Measurements from ENCODE around the gene ARFGEF2.
A peak's percentile ranks its signal among the peaks of the same experiment; 100 is the strongest.
"Not testable (repeated sequence)": the region's sequence is repeated elsewhere in the genome, so short reads cannot be mapped to it uniquely, and the experiment has no call there.

Gene ARFGEF2

DNA sequence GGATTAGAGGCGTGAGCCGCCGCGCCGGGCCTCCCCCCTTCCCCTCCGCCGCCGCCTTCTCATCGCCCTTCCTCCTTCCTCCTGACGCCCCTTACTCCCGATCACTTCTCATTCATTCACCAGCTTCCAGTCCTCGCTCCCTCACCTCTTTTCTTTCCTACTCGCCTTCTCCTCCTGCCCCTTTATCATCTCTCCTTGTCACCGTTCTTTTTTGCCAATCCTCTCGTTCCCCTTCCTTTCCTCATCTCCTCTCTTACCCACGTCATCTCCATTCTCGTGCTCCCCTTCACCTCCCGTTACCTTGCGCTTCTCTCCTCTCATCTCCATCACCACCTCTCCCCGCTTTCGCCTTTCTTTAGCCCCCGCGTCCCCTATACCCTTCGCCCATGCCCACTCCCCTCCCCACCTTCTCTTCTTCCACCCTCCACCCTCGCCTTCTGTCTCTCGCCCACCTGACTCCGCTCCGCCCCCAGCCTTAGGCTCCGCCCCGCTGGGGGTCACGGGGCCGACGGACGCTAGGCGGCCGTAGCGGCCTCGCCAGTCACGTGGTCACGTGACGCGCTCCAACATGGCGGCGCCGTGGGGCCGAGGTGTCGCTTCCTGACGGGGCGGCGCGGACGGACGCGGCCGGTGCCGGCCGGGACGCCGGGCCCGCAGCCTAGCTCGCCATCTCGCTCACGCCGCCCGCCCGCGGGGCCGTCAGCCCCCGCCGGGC lies at the start of gene ARFGEF2:
TSS of gene ARFGEF2 (plus strand) at position 544 of the 715 bp plus-strand sequence. CDS start 179 bp downstream, outside the sequence.
- peak; percentile 36 to 93 (median 86) for DNase-seq

DNA sequence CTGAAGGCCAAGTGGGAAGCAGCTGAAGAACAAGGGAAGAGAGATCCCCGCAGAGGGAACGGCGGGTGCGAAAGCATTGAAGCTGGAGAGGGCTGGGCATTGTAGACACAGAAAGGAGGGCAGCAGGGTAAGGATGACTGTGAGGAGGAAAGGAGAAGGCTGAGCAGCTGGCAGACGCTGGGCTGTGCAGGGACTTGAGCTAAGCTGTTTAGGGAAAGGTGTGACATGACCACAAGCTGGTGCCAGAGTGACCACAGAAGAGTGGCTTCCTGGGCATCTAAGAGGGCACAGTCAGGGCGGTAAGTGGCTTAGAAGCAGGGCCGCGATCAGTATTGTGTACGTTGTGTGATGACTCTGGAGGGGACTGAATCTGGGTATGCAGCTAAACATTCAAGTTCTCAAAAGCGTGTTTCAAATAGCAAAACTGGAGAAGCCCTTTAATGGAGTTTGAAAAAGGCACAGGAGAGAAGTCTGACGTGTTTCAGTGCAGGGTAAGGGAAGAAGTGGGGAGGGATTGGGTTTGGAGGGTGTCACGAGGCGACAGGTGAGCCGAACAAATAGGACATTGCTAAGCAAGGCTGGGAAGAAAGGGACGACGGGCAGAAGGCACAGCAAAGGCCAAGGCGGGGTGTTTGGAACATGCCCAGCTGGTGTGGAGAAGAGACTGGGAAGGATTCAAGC lies 46.1 kb upstream of the ARFGEF2 start:
- DNase-seq: no peak

DNA sequence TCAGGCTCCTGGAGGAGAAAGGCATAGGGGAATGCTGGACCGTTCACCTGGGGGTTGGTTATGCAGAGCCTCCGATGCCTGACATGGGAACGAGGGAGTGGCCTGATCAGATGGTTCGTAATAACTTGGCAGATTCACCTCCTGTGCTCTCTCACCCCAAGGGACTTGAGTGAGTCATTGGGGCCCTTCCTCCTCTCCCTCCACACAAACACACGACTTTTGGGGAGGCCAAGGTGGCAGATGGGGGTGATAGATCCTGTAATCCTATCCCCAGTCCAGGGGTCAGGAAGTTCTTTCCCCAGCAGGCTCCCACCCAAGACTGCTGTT lies 45.6 kb upstream of the ARFGEF2 start:
- no peak for DNase-seq

DNA sequence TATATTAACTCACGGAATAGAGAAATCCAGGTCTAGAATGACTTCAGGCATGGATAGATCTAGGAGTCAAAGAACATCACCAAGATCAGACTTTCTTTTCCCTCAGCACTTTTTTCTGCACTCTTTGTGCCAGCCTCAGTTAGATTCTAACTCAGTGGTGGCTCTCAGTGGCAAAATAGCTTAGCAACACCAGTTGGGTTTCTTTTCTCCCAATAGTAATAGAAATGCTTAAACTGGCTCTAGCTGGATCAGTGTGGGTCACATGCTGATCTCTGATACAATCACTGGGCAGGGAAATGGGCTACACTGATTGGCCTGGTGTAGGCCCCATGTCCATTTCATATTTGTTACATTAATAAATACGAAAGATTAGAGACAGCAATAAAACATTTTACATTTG lies 44.2 kb upstream of the ARFGEF2 start:
- peak in 1 of 14 donors; percentile 43 for DNase-seq

DNA sequence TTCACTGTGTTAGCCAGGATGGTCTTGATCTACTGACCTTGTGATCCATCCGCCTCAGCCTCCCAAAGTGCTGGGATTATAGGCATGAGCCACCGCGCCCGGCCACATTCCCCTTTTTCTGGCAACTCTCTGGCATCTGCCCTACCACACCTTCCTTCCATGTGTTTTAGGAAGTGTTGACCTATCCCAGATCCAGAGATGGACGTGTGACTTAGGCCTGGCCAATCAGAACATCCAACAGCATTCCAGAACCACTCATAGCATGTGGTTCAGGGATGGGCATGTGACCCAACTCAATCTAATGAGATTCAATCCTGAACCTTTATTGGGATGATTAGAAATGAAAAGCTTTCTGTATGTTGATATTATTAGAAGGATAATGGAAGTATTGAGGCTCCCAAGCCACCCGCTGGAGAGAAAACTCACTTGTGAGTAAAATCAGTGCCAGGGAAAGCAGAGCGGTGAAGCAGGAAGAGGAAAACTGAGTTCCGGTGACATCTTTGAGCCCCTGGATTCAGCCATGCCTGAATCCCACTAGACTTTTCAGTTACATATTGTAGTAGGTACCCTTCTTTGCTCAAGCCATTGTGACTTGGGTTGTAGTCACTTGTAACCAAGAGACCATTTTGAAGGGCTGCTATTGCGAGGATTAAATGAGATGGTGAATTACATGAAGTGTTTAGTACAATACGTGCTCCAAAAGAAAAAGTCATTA lies 42.8 kb upstream of the ARFGEF2 start:
- DNase-seq: no peak

DNA sequence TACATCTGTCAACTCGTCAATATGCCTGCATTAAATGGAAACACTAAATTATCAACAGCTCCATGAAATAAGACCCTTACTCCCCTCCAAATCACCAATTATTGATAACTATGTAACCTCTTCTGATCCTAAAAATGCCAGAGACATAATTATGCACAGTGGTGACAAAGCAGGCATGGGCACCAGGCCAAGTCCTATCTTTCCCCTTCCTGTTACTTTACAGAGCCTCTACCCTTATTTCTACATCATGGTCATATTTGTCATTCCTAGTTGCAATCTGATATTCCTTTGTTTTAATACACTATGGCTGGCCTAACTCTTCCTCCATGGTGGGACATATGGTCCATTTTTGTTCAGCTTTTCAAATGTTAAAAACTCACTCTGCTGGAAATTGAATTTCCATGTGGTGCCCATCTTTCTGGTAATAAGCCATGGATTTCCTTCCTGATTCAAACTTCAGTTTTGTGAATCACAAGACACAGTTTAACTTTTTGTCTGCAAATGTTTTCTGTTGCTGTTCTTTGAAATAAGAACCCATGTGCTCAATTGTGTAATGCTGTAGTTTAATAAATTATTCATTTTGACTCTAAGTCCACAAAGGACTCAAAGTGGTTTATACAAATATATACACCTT lies 41.8 kb upstream of the ARFGEF2 start:
- no peak for DNase-seq

DNA sequence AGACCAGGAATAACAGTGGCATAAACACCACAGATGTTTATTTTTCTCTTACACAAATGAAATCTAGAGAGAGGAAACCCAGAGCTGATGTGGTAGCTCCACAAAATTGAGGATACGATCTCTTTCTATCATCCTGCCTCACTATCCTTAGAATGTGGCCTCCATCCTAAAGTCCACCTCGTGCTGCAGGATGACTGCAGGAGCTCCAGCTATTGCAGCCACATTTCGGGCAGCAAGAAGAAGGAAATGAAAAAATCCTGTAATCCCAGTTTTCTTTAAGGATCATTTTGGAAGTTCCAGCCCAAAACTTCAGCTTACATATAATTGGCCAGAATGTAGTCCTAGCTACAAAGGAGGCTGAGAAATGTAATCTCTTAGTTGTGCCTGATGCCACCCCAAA lies 41.2 kb upstream of the ARFGEF2 start:
- DNase-seq: no peak

DNA sequence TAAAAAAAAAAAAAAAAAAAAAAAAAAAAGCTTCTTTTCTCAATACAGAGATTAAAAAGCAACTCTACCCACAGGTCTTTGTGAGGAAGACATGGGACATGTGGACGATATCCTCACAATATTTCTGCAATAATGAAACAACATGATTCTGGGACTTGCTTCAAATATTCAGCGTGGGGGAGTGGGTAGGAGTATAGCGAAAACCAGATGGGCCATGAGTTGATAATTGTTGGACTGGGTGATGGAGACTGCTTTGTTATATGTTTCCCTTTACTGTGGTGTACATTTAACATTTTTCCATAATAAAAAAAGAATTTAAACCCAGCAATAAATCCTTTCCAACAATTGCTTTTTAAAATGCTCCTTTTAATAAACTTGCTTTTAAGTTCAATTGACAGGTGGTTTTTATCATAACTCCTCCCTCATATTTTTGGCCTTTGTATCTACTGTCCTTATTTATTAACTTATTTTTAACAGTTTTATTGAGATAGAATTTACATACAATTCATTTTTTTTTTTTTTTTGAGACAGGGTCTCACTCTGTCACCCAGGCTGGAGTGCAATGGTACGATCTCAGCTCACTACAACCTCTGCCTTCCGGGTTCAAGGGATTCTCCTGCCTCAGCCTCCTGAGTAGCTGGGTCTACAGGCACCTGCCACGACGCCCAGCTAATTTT lies 40.4 kb upstream of the ARFGEF2 start:
- DNase-seq: no peak

DNA sequence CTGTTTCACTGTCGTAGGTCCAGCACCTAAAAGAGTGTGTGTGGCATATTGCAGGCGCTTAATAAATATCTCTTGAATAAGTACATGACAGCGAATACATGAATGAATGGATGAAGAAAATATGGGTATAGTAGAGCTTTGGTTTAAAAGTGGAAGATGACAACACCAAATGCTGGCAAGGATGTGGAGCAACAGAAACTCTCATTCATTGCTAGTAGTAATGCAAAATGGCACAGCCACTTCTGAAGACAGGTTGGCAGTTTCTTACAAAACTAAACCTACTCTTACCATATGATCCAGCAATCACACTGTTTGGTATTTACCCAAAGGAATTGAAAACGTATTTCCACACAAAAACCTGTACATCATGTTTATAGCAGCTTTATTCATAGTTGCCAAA lies 36.3 kb upstream of the ARFGEF2 start:
- DNase-seq: no peak

DNA sequence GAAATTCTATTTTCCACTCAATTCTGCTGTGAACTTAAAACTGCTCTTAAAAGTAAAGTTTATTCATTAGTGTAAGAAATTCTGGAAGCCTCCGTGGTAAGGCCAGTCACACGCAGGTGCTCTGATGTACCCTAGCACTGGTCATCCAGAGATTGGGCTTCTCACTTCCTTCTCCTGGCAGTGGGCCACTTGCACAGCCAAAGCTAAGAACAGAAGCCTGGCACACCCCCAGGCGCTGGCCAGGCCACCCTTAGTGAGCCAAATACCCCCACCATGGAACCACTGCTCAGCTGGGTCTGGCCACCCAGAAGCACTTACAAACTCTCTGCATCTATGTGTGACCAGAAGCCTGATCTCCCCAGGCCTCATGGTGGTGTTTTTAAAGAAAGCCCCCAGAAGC lies 35.3 kb upstream of the ARFGEF2 start:
- DNase-seq: peak in 1 of 14 donors; percentile 7

DNA sequence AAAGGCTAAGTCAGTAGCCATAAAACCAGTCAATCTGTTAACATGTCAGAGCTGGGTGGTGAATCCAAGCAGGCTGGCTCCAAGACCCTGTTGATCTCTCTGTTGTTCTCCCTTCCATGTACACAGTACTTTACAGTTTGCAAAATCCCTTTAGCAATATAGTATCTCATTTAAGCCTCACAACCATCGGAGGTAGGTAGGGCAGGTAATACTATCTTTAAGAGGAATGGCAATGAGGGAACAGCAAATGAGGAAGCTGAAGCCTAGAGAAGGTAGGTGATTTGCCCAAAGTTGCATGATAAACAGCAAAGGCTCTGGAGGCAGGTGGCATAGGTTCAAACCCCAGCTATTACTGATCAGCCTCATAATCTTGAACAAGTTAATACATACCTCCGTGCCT lies 34.7 kb upstream of the ARFGEF2 start:
- no peak for DNase-seq

DNA sequence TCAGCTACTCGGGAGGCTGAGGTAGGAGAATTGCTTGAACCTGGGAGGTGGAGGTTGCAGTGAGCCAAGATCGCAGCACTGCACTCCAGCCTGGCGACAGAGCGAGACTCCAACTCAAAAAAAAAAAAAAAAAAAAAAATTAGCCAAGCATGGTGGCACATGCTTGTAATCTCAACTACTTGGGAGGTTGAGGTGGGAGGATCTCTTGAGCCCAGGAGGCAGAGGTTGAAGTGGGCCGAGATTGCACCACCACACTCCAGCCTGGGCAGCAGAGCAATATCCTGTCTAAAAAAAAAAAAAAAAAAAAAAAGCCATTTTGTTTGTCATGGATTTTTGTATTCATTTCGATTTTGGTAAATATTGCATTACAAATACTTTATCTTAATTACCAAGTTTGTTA lies 33.0 kb upstream of the ARFGEF2 start:
- not testable (repeated sequence) for DNase-seq

DNA sequence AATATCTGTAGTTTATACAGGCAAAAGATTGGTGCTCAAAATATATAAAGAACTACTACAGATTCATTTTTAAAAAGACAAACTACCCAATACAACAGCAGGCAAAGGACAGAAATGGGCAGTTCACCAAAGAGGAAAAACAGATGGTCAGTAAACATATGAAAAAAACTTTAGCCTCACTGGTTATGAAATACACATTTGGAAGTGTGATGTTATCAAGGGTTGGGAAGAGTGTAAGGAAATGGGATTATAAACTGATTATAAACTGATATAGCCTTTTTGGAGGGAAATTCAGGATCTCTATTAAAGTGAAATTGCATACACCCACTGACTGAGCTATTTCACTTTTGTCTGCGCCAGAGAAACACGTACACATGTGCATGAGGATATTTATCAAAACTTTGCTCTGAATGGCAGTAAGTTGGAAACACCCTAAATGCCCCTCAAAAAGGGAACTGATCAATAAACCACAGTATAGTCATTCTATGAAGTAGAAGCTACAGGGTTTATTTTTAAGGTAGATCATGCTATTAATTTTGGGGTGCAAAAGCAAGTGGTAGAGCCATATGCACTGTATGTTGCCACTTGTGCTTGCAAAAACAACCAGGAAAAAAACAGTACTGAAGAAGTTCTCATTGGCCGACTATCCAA lies 32.2 kb upstream of the ARFGEF2 start:
- no peak for DNase-seq

DNA sequence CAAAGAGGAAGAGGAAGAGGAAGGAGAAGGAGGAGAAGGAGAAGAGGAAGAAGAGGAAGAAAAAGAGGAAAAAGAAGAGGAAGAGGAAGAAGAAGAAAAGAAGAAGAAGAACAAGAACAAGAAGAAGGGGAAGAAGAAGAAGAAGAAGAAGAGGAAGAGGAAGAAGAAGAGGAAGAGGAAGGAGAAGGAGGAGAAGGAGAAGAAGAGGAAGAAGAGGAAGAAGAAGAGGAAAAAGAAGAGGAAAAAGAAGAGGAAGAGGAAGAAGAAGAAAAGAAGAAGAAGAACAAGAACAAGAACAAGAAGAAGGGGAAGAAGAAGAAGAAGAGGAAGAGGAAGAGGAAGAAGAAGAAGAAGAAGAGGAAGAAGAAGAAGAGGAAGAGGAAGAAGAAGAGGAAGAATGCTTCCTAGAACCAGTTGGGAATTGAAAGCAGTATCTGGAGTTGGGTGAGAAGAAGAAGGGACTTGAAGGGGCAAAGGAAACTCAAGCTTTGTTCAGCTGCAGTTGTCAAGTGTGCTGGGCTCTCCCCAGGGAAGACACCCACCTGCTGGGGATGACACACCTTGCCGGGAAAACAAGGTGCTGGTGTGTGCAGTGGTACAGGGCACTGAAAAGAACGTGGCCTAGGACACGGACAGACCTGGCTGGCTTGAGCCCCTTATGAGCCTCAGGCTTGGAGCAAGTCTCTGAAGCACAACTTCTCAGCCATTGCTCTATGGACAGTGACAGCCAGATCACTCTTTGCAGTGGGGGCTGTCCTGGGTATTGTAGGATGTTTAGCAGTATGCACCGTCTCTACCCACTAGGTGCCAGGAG lies 30.1 kb upstream of the ARFGEF2 start:
- no peak for DNase-seq

DNA sequence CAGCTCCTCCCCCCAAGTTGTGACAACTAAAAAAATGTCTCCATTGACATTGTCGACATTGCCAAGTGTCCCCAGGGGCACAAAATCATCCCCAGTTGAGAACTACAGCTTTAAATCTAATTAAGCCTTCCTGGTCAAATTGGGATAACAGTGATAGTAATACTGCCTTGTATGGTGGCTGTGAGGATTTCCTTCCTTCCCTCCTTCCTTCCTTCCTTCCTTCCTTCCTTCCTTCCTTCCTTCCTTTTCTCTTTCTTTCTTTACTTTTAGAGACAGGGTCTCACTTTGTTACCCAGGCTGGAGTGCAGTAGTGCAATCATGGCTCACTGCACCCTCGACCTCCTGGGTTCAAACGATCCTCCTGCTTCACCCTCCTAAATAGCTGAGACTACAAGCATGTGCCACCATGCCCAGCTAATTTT lies 29.5 kb upstream of the ARFGEF2 start:
- no peak for DNase-seq

DNA sequence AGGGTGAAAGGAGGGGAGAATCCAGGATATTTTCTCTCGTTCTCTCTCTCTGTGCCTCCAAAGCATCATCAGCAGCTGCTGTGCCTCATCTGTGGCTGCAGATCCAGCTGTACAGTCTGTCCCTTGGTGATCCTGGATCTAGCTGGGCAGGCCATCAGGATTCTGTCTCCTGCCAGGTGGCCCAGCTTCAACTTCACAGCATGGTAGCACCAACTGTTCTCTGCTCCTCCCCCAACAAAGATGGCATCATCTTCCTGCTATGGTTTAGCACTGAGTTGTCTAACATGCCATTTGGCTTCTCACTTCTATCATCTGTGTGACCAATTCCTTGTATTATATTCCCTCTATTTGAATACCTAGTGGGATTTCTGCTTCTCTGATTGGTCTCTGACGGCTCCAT lies 28.6 kb upstream of the ARFGEF2 start:
- DNase-seq: no peak

DNA sequence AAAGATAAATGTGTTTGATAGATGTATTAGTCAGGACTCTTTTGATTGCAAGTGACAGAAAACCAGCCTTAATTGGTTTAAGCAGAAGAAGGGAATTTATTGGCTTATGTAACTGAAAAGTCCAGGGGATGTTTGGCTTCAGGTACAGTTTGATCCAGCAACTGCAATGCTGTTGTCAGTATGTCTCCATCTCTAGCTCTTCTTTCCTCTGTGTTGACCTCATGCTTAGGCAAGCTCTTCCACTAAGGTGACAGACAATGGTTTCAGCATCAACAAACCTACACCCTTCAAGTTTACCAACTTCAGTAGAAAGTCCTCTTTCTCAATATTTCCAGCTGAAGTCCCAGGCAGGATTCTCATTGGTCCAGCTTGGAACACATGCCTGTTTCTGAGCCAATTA lies 28.1 kb upstream of the ARFGEF2 start:
- DNase-seq: no peak

DNA sequence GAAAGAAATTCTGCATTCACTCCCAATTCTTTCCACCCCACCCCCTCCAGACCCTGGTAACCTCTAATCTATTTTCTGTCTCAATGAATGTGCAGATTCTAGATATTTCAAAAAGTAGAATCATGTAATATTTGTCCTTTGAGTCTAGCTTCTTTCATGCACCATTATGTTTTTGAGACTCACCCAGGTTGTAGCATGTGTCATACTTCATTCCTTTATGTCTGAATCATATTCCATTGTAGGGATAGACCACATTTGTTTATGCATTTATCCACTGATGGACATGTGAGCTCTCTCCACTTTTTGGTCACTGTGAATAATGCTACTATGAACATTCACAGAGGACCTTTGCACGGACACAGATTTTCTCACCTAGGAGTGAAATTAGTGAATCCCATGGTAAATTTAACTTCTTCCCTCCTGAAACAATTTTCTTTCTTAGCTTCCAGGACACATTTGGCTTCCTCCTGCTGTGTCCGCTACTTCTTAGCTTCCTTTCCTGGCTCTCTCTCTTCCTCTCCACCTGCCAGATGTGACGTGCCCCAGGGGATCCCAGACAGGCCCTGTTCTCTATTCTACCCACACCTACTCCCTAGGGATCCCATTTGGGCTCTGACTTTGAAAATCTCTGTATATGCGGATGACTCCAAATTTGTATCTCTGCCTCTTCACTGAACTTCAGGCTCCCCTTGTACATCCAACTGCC lies 24.1 kb upstream of the ARFGEF2 start:
- no peak for DNase-seq

DNA sequence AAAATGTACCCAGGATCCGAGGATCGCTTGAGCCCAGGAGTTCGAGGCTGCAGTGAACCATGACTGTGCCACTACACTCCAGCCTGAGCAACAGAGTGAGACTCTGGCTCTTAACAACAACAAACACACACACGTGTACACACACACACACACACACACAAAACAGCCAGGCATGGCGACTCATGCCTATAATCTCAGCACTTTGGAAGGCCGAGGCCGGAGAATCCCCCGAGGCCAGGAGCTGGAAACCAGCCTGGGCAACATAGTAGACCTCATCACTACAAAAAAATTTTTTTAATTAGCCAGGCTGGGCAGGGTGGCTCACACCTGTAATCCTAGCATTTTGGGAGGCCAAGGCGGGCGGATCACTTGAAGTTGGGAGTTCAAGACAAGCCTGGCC lies 23.3 kb upstream of the ARFGEF2 start:
- DNase-seq: no peak

DNA sequence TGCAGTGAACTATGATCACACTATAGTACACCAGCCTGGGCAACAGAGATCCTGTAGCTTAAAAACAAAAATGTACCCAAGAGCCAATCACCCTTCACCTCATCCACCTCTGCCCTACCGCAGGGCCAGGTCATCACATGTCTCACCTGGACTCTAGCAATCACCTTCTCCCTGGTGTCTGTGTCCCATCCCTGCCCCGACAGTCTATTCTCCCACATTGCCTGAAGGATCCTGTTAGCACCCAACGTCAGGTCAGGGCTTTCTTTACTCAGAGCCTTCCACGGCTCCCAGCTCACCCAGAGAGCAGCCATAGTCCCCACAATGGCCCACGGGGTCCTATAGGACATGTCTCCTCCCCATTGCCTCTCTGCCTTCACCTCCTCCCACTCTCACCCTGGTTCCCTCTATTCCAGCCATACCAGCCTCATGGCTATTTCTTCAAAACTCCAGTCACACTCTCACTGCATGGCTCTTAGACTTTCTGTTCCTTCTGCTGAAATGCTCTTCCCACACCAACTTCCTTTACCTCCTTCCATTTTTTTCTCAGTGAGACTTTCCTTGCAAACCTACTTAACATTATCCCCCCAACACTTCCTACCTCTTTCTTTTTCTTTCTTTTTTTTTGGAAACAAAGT lies 22.5 kb upstream of the ARFGEF2 start:
- DNase-seq: no peak

Measured in C1 segment of cervical spinal cord (tissue), 14 donors.